Keratinocyte (primary cell): ENCODE measurements around the gene LEMD1.

ENCODE experiments used
- CTCF ChIP-seq, 3 experiments: IDR thresholded peaks in 1 of 3; conservative IDR thresholded peaks in 1 of 3; optimal IDR thresholded peaks in 1 of 3; 2 replicates in 2 of 3; 3 replicates in 1 of 3; pipeline versions ENCODE3 to v1.5.1; 2011; ENCODE audit warnings: low read length in 3 of 3, mild to moderate bottlenecking in 3 of 3, moderate library complexity in 2 of 3, control low read depth in 1 of 3, inconsistent platforms in 1 of 3; ENCODE audit not compliant: insufficient read depth in 2 of 3; ENCODE audit errors: extremely low read depth in 1 of 3
- EZH2 ChIP-seq: IDR thresholded peaks from one replicate; pipeline ENCODE4 v1.6.1; 2012; ENCODE audit warnings: inconsistent platforms, mild to moderate bottlenecking, low read length, moderate library complexity

- TF ChIP-seq EZH2 (no peak), CTCF (optimal IDR thresholded peaks at IDR 0.05 in 1 of 3, IDR thresholded peaks at IDR 0.05 in 1 of 3, conservative IDR thresholded peaks at IDR 0.05 in 1 of 3; ENCODE audit: extremely low read depth in 1 of 3, insufficient read depth in 2 of 3, low read length in 3 of 3) (no peak)
These were observed 73.0 kb downstream of the LEMD1 start for GRCh38 chr1:205348554-205349487.
